ENCODE data around the gene CIAO2A. TPM values are rescaled to one million over a fixed set of nuclear protein-coding genes. Genes with fewer than 3 reads are reported as not detected.

CIAO2A gene
- total and polyA plus RNA-seq, 2 donors from 2014 or later, result 41.6 to 92.4 TPM

DNA sequence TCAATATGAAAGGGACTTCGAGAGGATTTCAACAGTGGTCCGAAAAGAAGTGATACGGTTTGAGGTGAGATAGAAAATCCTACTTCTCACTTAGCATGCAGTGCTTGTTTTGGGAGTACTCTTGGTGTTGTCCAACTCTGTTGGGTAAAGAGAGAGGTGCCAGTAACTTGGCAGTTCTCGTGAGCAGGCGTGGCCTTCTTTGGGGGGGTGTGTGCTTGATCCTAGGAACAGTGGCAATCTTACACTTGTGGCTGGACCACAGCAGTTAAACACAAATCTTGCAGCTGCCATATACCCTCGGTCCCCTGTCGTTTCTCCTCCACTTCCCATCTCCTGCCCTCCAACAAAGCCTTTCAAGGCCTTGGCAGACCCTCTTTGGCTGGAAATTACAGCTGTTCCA is 42.7 kb upstream of the CIAO2A start:
- Histone ChIP-seq H3K36me3 (ENCODE audit: control insufficient read depth in 2 of 3, insufficient read depth in 3 of 3, low read length in 3 of 3) (peaks cover 0 to 45% (median 44%) of the 10 kb centered on the region in 3 donors), H3K9me3 (ENCODE audit: control insufficient read depth in 2 of 3, insufficient read depth in 1 of 3, low read length in 3 of 3) (no peaks in the 10 kb centered on the region), H3K4me3 (ENCODE audit: low read length in 3 of 3) (no peak overlapping the region), H3K27me3 (ENCODE audit: control insufficient read depth, insufficient read depth, low read length) (no peaks in the 10 kb centered on the region), H3K9ac (ENCODE audit: low read length in 3 of 3) (no peak overlapping the region), H3K4me1 (ENCODE audit: control insufficient read depth in 2 of 3, insufficient read depth in 2 of 3, low read depth in 1 of 3, low read length in 3 of 3) (no peaks in the 10 kb centered on the region), H3K27ac (ENCODE audit: low read depth in 2 of 2, low read length in 2 of 2) (no peak overlapping the region)
- TF ChIP-seq, protein P1, sequence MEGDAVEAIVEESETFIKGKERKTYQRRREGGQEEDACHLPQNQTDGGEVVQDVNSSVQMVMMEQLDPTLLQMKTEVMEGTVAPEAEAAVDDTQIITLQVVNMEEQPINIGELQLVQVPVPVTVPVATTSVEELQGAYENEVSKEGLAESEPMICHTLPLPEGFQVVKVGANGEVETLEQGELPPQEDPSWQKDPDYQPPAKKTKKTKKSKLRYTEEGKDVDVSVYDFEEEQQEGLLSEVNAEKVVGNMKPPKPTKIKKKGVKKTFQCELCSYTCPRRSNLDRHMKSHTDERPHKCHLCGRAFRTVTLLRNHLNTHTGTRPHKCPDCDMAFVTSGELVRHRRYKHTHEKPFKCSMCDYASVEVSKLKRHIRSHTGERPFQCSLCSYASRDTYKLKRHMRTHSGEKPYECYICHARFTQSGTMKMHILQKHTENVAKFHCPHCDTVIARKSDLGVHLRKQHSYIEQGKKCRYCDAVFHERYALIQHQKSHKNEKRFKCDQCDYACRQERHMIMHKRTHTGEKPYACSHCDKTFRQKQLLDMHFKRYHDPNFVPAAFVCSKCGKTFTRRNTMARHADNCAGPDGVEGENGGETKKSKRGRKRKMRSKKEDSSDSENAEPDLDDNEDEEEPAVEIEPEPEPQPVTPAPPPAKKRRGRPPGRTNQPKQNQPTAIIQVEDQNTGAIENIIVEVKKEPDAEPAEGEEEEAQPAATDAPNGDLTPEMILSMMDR (IDR thresholded peaks at IDR 0.05; ENCODE audit: borderline replicate concordance, extremely low read depth, insufficient read depth), result no peak
- DNase-seq, result no peak
- FAIRE-seq, result no peak
- intact Hi-C loops (cut with DNase I), result no loop called here

DNA sequence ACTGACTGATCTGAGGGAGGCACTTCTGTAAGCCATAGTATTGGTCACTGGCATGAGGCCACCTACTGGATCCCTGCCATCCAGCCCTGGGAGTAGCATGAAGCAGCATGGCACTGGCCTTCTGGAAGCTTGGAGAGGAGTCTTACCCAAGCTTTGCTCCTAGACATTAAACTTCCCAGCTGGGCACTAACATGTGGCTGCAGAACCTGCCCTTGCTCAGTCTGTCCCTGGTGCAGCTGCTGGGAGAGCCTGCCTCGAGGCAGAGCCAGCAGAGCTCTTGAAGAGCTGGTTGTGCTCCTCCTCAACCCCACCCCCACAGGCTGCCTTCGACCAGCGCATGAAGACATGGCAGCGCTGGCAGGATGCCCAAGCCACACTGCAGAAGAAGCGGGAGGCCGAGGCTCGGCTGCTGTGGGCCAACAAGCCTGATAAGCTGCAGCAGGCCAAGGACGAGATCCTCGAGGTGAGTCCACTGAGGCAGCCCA is 40.7 kb upstream of the CIAO2A start:
- H3K9ac ChIP-seq (ENCODE audit: low read length in 3 of 3), result no peak overlapping the region
- H3K4me1 ChIP-seq (ENCODE audit: control insufficient read depth in 2 of 3, insufficient read depth in 2 of 3, low read depth in 1 of 3, low read length in 3 of 3), result no peaks in the 10 kb centered on the region
- DNase-seq, result peak in 1 of 5 donors; percentile 72
- FAIRE-seq, result no peak
- H3K4me3 ChIP-seq (ENCODE audit: low read length in 3 of 3), result no peak overlapping the region
- no peak overlapping the region for H3K27ac ChIP-seq (ENCODE audit: low read depth in 2 of 2, low read length in 2 of 2)
- H3K27me3 ChIP-seq (ENCODE audit: control insufficient read depth, insufficient read depth, low read length), result no peaks in the 10 kb centered on the region
- intact Hi-C loops (cut with DNase I), result no loop called here
- no peaks in the 10 kb centered on the region for H3K9me3 ChIP-seq (ENCODE audit: control insufficient read depth in 2 of 3, insufficient read depth in 1 of 3, low read length in 3 of 3)
- TF ChIP-seq, protein P1 (IDR thresholded peaks at IDR 0.05; ENCODE audit: borderline replicate concordance, extremely low read depth, insufficient read depth), result no peak
- peaks cover 3 to 65% (median 57%) of the 10 kb centered on the region in 3 donors for H3K36me3 ChIP-seq (ENCODE audit: control insufficient read depth in 2 of 3, insufficient read depth in 3 of 3, low read length in 3 of 3)

DNA sequence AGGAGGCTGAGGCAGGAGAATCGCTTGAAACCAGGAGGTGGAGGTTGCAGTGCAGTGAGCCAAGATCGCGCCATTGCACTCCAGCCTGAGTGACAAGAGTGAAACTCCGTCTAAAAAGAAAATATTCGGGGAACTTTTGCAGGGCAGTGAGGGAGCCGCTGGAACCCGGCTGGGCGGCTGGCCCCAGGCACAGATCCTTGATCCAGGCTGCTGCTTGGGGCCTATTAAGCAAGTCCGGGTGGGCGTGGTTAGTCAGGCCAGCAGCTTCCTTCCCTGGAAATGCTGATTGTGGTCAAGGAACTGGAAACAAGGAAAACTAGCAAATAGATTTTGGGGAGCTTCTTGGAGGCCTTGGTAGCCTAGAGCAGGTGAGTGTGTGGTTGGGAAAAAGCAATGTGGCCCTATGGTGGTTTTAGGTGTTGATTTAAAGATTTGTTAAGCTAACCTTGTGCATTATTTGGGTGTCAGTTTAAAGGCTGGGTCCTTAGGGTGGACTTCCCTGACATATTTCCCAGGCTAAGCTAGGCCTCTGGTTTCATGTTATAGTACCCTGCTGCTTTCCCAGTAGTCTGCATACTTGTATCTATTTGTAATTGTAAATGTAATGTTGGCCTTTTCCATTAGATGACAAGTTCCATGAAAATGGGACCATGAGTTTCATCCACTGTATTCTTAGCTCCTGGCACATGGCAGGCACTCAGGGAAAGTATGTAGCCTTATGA is 40.1 kb upstream of the CIAO2A start:
- Histone ChIP-seq H3K9me3 (ENCODE audit: control insufficient read depth in 2 of 3, insufficient read depth in 1 of 3, low read length in 3 of 3) (no peaks in the 10 kb centered on the region), H3K27ac (ENCODE audit: low read depth in 2 of 2, low read length in 2 of 2) (no peak overlapping the region), H3K36me3 (ENCODE audit: control insufficient read depth in 2 of 3, insufficient read depth in 3 of 3, low read length in 3 of 3) (peaks cover 3 to 67% (median 61%) of the 10 kb centered on the region in 3 donors), H3K9ac (ENCODE audit: low read length in 3 of 3) (no peak overlapping the region), H3K4me1 (ENCODE audit: control insufficient read depth in 2 of 3, insufficient read depth in 2 of 3, low read depth in 1 of 3, low read length in 3 of 3) (no peaks in the 10 kb centered on the region), H3K27me3 (ENCODE audit: control insufficient read depth, insufficient read depth, low read length) (no peaks in the 10 kb centered on the region), H3K4me3 (ENCODE audit: low read length in 3 of 3) (no peak overlapping the region)
- TF ChIP-seq, protein P1 (IDR thresholded peaks at IDR 0.05; ENCODE audit: borderline replicate concordance, extremely low read depth, insufficient read depth), result no peak
- no peak for DNase-seq
- intact Hi-C loops (cut with DNase I), result no loop called here
- no peak for FAIRE-seq

Data from kidney (tissue), 14 donors.